ENCODE results near the gene PLLP. TPM values are rescaled to one million over a fixed set of nuclear protein-coding genes. Genes with fewer than 3 reads are reported as not detected.

The PLLP gene
- total RNA-seq, 2 experiments from 2014 or later, result 0.22 TPM; not detected in 1

- BruUV-seq (replicated peaks), result no TSS peak
Observed at GRCh38 chr16:57299009-57299718, 14.7 kb upstream of the PLLP start.

GRCh38 chr16:57297856-57298255 is 13.4 kb upstream of the PLLP start:
- H2AFZ ChIP-seq (ENCODE audit: low read length), result peak overlapping the region; percentile 93
- H3K79me2 ChIP-seq (ENCODE audit: insufficient read depth, low read depth, low read length), result no peaks in the 10 kb centered on the region
- POLR2A ChIA-PET, result interaction anchor here (0.6 to 0.7 kb wide), 2 partner anchors 31 to 60 kb away, joined by 4 to 5 read pairs; no protein-coding TSS in a partner anchor
- DNase-seq (ENCODE audit: low spot score), result peak; percentile 67
- no peaks in the 10 kb centered on the region for H3K9me3 ChIP-seq (ENCODE audit: low read length)
- peak overlapping the region; percentile 20 for H3K27ac ChIP-seq (ENCODE audit: low read depth, low read length, poor library complexity, severe bottlenecking)
- CTCF ChIA-PET (ENCODE audit: unreplicated experiment), result interaction anchor here (0.6 to 1.1 kb wide), 2 partner anchors 18 to 52 kb away, joined by 3 to 4 read pairs; no protein-coding TSS in a partner anchor
- H3K4me1 ChIP-seq (ENCODE audit: insufficient read depth, low read length, poor library complexity, severe bottlenecking), result peaks cover 22% of the 10 kb centered on the region
- H3K9me2 ChIP-seq (ENCODE audit: insufficient read depth, low read length), result no peaks in the 10 kb centered on the region
- intact Hi-C loops (cut with micrococcal nuclease; ENCODE audit: unreplicated experiment), result loop anchor here (5.0 kb wide), 1 partner anchor 111 kb away; the partner anchor contains the start of genes PSME3IP1 and RSPRY1
- peak overlapping the region; percentile 48 for H3K4me3 ChIP-seq (ENCODE audit: low read depth, low read length, poor library complexity, severe bottlenecking)
- peak overlapping the region; percentile 64 for H3K4me2 ChIP-seq (ENCODE audit: low read length)
- TF ChIP-seq CTCF (conservative IDR thresholded peaks at IDR 0.05; ENCODE audit: low read length), result no peak
- no peak for TF ChIP-seq EZH2phosphoT487 (IDR thresholded peaks at IDR 0.05; ENCODE audit: borderline replicate concordance, low read depth, low read length)
- H3K36me3 ChIP-seq (ENCODE audit: insufficient read depth, low read length), result no peaks in the 10 kb centered on the region
- H4K20me1 ChIP-seq (ENCODE audit: insufficient read depth, low read length), result no peaks in the 10 kb centered on the region
- no TSS peak for BruUV-seq (replicated peaks)

More at GRCh38 chr16:57299009-57299718, 14.7 kb upstream of the PLLP start:
- ChIA-PET POLR2A (interaction anchor here (0.6 to 1.6 kb wide), 4 partner anchors 8 to 603 kb away, joined by 4 read pairs; no protein-coding TSS in a partner anchor), CTCF (ENCODE audit: unreplicated experiment) (no interaction called here)
- Histone ChIP-seq H3K4me1 (ENCODE audit: insufficient read depth, low read length, poor library complexity, severe bottlenecking) (peaks cover 22% of the 10 kb centered on the region), H2AFZ (ENCODE audit: low read length) (peak overlapping the region; percentile 91), H3K4me2 (ENCODE audit: low read length) (peak overlapping the region; percentile 82), H3K79me2 (ENCODE audit: insufficient read depth, low read depth, low read length) (no peaks in the 10 kb centered on the region), H3K9me3 (ENCODE audit: low read length) (no peaks in the 10 kb centered on the region), H3K36me3 (ENCODE audit: insufficient read depth, low read length) (no peaks in the 10 kb centered on the region), H3K9me2 (ENCODE audit: insufficient read depth, low read length) (no peaks in the 10 kb centered on the region), H4K20me1 (ENCODE audit: insufficient read depth, low read length) (no peaks in the 10 kb centered on the region), H3K4me3 (ENCODE audit: low read depth, low read length, poor library complexity, severe bottlenecking) (peak overlapping the region; percentile 71), H3K27ac (ENCODE audit: low read depth, low read length, poor library complexity, severe bottlenecking) (peak overlapping the region; percentile 84)
- intact Hi-C loops (cut with micrococcal nuclease; ENCODE audit: unreplicated experiment), result loop anchor here (1.0 to 5.0 kb wide), 2 partner anchors 54 to 112 kb away; partner anchors contain the start of genes ARL2BP, PSME3IP1 and RSPRY1
- TF ChIP-seq EZH2phosphoT487 (IDR thresholded peaks at IDR 0.05; ENCODE audit: borderline replicate concordance, low read depth, low read length) (no peak), CTCF (conservative IDR thresholded peaks at IDR 0.05; ENCODE audit: low read length) (no peak)
- no peak for DNase-seq (ENCODE audit: low spot score)

Data from OCI-LY7 (cell line).